ENCODE measurements around the gene APLNR. TPM values are rescaled to one million over a fixed set of nuclear protein-coding genes. Genes with fewer than 3 reads are reported as not detected.

The APLNR gene
- total and polyA plus RNA-seq, 10 donors = 3.0 to 319 (median 108) TPM

DNA sequence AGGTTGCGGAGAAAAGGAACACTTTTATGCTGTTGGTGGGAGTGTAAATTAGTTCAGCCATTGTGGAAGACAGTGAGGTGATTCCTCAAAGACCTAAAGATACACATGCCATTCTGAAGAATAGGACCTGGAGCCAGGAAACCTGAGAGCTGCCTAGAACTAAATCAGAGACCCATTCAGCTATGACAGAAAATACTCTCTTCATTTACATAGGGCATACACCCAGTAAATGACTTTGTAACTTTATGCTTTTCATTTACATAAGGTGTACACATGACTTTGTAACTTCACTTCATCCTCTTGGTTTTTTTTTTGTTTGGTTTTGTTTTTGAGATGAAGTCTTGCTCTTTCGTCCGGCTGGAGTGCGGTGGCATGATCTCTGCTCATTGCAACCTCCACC lies 25.1 kb upstream of the APLNR start:
- Histone ChIP-seq H3K27me3 (replicated peaks in 1 of 7) (peaks cover 0 to 4% (median 0%) of the 10 kb centered on the region in 7 donors), H3K4me3 (no peak overlapping the region), H3K36me3 (no peaks in the 10 kb centered on the region), H3K9me3 (peaks cover 0 to 37% (median 17%) of the 10 kb centered on the region in 8 donors), H3K4me1 (no peaks in the 10 kb centered on the region), H3K27ac (no peak overlapping the region)
- TF ChIP-seq POLR2A (IDR thresholded peaks at IDR 0.05) (no peak), POLR2AphosphoS5 (IDR thresholded peaks at IDR 0.05) (no peak)
- TF ChIP-seq, protein P1, sequence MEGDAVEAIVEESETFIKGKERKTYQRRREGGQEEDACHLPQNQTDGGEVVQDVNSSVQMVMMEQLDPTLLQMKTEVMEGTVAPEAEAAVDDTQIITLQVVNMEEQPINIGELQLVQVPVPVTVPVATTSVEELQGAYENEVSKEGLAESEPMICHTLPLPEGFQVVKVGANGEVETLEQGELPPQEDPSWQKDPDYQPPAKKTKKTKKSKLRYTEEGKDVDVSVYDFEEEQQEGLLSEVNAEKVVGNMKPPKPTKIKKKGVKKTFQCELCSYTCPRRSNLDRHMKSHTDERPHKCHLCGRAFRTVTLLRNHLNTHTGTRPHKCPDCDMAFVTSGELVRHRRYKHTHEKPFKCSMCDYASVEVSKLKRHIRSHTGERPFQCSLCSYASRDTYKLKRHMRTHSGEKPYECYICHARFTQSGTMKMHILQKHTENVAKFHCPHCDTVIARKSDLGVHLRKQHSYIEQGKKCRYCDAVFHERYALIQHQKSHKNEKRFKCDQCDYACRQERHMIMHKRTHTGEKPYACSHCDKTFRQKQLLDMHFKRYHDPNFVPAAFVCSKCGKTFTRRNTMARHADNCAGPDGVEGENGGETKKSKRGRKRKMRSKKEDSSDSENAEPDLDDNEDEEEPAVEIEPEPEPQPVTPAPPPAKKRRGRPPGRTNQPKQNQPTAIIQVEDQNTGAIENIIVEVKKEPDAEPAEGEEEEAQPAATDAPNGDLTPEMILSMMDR (IDR thresholded peaks at IDR 0.05 in 8 of 11, conservative IDR thresholded peaks at IDR 0.05 in 3 of 11) = no peak
- WGBS, 5 donors = 67 to 72% (median 69%) methylated on average over 4 of the region's 4 CpGs
- intact Hi-C loops (cut with DNase I; ENCODE audit: low total_unique reads) = no loop called here
- DNase-seq = no peak

DNA sequence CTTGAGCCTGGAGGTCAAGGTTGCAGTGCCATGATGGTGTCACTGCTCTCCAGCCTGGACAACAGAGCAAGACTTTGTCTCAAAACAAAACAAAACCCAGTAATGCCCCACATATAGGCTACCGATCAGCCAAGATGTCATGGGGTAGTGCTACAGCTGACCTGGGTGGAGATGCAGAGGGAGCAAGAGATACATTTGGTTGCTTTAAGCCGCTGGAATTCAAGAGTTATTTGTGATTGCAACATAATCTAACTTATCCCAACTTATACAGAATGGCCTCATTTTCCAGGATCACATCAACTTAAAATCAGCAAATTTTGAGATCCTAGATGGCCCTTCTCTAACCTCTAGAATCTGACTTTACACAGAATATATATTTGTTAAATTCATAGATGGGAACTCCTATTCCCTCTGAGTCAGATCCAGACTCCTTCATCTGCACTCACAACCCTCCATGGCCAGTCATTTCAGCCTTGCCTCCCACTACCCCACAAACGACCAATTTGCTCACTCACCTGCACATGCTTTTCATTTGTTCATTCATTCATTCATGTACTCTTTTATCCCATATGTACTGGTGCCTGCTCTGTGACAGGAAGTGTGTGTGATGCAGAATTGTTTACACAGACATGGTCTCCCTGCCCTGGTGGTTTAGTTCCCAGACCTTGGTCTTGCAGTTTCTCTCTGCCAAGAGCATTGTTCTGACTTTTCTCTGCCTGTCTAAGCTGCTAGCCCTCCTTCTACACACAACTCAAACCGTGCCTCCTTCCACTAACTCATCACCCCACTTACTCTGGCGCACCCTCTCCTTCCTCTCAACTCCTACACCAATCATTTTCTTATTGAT lies 24.1 kb upstream of the APLNR start:
- Histone ChIP-seq H3K9me3 (peaks cover 0 to 37% (median 21%) of the 10 kb centered on the region in 8 donors), H3K27me3 (replicated peaks in 1 of 7) (peaks cover 0 to 4% (median 0%) of the 10 kb centered on the region in 7 donors), H3K36me3 (no peaks in the 10 kb centered on the region), H3K4me3 (no peak overlapping the region), H3K27ac (no peak overlapping the region), H3K4me1 (no peaks in the 10 kb centered on the region)
- no peak for DNase-seq
- intact Hi-C loops (cut with DNase I; ENCODE audit: low total_unique reads) = no loop called here
- WGBS, 5 donors = 48 to 50% (median 49%) methylated on average over 5 of the region's 5 CpGs
- TF ChIP-seq POLR2A (IDR thresholded peaks at IDR 0.05) = no peak
- no peak for TF ChIP-seq POLR2AphosphoS5 (IDR thresholded peaks at IDR 0.05)
- TF ChIP-seq, protein P1 (IDR thresholded peaks at IDR 0.05 in 8 of 11, conservative IDR thresholded peaks at IDR 0.05 in 3 of 11) = no peak

DNA sequence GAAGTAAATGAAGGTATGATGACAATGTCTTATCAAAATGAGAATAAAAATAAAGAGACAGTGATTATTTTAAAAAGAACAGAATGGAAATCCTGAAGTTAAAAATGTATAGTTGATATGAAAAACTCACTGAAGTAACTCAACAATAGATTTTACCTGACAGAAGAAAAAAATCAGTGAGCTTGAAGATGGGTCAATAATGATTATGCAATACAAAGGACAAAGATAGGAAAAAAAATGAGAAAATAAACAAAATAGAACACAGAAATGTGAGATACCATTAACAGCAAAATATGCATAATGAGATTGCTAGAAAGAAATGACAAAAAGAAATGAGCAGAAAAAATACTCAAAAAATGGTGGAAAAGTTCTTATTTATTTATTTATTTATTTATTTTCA lies 19.1 kb upstream of the APLNR start:
- H3K4me3 ChIP-seq = no peak overlapping the region
- no peak for DNase-seq
- TF ChIP-seq POLR2A (IDR thresholded peaks at IDR 0.05) = no peak
- TF ChIP-seq, protein P1 (IDR thresholded peaks at IDR 0.05 in 8 of 11, conservative IDR thresholded peaks at IDR 0.05 in 3 of 11) = no peak
- TF ChIP-seq POLR2AphosphoS5 (IDR thresholded peaks at IDR 0.05) = no peak
- no peaks in the 10 kb centered on the region for H3K4me1 ChIP-seq
- H3K9me3 ChIP-seq = peaks cover 0 to 23% (median 12%) of the 10 kb centered on the region in 8 donors
- H3K36me3 ChIP-seq = no peaks in the 10 kb centered on the region
- no peak overlapping the region for H3K27ac ChIP-seq
- H3K27me3 ChIP-seq (replicated peaks in 1 of 7) = peaks cover 0 to 14% (median 0%) of the 10 kb centered on the region in 7 donors
- intact Hi-C loops (cut with DNase I; ENCODE audit: low total_unique reads) = no loop called here

- Histone ChIP-seq H3K4me1 (no peaks in the 10 kb centered on the region), H3K9me3 (peaks cover 0 to 23% (median 12%) of the 10 kb centered on the region in 8 donors), H3K27ac (no peak overlapping the region), H3K36me3 (no peaks in the 10 kb centered on the region), H3K27me3 (replicated peaks in 1 of 7) (peaks cover 0 to 19% (median 0%) of the 10 kb centered on the region in 7 donors), H3K4me3 (no peak overlapping the region)
- DNase-seq = no peak
- 24 to 45% (median 38%) methylated on average over 1 of the region's 1 CpG for WGBS, 5 donors
- intact Hi-C loops (cut with DNase I; ENCODE audit: low total_unique reads) = no loop called here
- TF ChIP-seq POLR2A (IDR thresholded peaks at IDR 0.05) = no peak
- TF ChIP-seq POLR2AphosphoS5 (IDR thresholded peaks at IDR 0.05) = no peak
- TF ChIP-seq, protein P1 (IDR thresholded peaks at IDR 0.05 in 8 of 11, conservative IDR thresholded peaks at IDR 0.05 in 3 of 11) = no peak
Observed at GRCh38 chr11:57255618-57256017, 18.6 kb upstream of the APLNR start.
